22Rv1 (cell line): ENCODE measurements around the gene NFX1.
A peak's percentile ranks its signal among the peaks of the same experiment; 100 is the strongest.
"Not testable (repeated sequence)": the region's sequence is repeated elsewhere in the genome, so short reads cannot be mapped to it uniquely, and the experiment has no call there.

Experiments used
- H3K27ac ChIP-seq: fragments of 450-650 bp; 2 replicates; pipeline ENCODE4 v1.5.1; 2017
- CTCF ChIP-seq: fragments of 450-650 bp; IDR thresholded peaks from 2 replicates; pipeline ENCODE4 v1.5.1; 2017; ENCODE audit warnings: mild to moderate bottlenecking
- ZFX ChIP-seq: fragments of 450-650 bp; IDR thresholded peaks from 2 replicates; pipeline ENCODE4 v1.6.1; 2017; ENCODE audit warnings: antibody characterized with exemption, borderline replicate concordance

NFX1 gene

GRCh38 chr9:33388110-33388994, 98.0 kb downstream of the NFX1 start:
- no peak overlapping the region for H3K27ac ChIP-seq
- no peak for TF ChIP-seq CTCF
- no peak for TF ChIP-seq ZFX

GRCh38 chr9:33391111-33391771, 100.9 kb downstream of the NFX1 start:
- H3K27ac ChIP-seq = not testable (repeated sequence)

GRCh38 chr9:33392591-33393021, 102.3 kb downstream of the NFX1 start:
- not testable (repeated sequence) for H3K27ac ChIP-seq

GRCh38 chr9:33393581-33393980, 103.3 kb downstream of the NFX1 start:
- TF ChIP-seq CTCF (no peak), ZFX (no peak)
- H3K27ac ChIP-seq = no peak overlapping the region

GRCh38 chr9:33393986-33394385, 103.7 kb downstream of the NFX1 start:
- H3K27ac ChIP-seq = not testable (repeated sequence)

- H3K27ac ChIP-seq = peak overlapping the region; percentile 35
Measured at GRCh38 chr9:33395159-33395879, 105.0 kb downstream of the NFX1 start.

- H3K27ac ChIP-seq = not testable (repeated sequence)
Measured at GRCh38 chr9:33397801-33398200, 107.5 kb downstream of the NFX1 start.

GRCh38 chr9:33399047-33399446, 108.7 kb downstream of the NFX1 start:
- not testable (repeated sequence) for H3K27ac ChIP-seq

- not testable (repeated sequence) for H3K27ac ChIP-seq
Measured at GRCh38 chr9:33401809-33402208, 111.5 kb downstream of the NFX1 start.

- H3K27ac ChIP-seq = not testable (repeated sequence)
Measured at GRCh38 chr9:33402371-33402770, 112.1 kb downstream of the NFX1 start, which contains the start of gene AQP7. TSS of gene AQP7 (minus strand) at chr9:33402568. CDS start at chr9:33401262, 1,306 bp downstream.

- peak overlapping the region; percentile 12; the same call in 1 of the 2 replicates for H3K27ac ChIP-seq
- TF ChIP-seq CTCF (no peak), ZFX (no peak)
Measured at GRCh38 chr9:33403941-33404787, 113.8 kb downstream of the NFX1 start.
